ENCODE measurements around the gene OTULIN.

OTULIN gene

DNA sequence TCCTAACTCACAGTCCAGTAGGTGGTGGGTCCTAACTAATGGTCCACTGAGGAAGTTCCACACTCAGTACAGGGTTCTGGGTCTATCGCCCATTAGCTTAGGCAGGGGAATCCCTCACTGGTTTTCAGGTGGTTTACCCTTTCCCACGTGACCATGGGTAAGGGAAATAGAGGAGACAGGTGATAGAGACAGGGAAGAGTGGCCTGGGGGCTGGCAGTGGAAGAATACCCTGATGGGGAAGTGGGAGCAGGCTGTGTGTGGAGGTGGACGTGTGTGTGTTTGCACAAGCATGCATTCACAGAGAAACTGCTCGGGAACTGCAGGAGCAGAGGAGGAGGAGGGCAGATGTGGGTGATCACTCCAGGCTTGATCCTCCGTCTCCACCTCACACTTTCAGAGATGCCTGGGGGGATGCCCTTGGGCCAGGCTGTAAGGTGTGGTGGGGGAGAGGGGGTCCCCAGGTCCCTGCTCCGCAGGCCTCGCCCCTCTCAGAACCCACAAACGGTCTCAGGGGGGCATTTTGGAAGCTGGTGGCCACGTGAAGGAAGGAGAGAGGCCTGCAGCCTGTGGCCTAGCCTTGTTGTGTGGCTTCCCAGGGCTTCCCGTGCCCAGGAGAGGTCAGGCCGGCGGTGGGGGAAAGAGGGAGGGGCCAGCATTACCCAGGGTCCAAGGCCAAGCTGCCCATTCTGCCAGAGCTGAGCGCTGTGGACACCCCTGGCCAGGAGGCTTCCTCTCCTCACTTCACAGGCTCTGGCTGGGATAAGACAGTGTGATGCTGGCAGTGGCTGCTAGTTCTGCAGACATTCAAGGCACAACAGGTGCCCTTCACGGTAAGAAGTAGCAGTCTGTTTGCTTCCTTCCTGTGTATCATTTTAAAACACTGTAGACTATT, 80.0 kb downstream of the OTULIN start:
- no peak for TF ChIP-seq ISL1 (CRISPR knock-in tag; IDR thresholded peaks at IDR 0.05)
- TF ChIP-seq, protein P1, sequence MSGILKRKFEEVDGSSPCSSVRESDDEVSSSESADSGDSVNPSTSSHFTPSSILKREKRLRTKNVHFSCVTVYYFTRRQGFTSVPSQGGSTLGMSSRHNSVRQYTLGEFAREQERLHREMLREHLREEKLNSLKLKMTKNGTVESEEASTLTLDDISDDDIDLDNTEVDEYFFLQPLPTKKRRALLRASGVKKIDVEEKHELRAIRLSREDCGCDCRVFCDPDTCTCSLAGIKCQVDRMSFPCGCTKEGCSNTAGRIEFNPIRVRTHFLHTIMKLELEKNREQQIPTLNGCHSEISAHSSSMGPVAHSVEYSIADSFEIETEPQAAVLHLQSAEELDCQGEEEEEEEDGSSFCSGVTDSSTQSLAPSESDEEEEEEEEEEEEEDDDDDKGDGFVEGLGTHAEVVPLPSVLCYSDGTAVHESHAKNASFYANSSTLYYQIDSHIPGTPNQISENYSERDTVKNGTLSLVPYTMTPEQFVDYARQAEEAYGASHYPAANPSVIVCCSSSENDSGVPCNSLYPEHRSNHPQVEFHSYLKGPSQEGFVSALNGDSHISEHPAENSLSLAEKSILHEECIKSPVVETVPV (CRISPR knock-in tag; IDR thresholded peaks at IDR 0.05): no peak
- TF ChIP-seq ARNTL (CRISPR knock-in tag; IDR thresholded peaks at IDR 0.05; ENCODE audit: borderline replicate concordance, low read depth): no peak
- TF ChIP-seq TCF4 (CRISPR knock-in tag; IDR thresholded peaks at IDR 0.05; ENCODE audit: borderline replicate concordance): no peak
- TF ChIP-seq, protein P2, sequence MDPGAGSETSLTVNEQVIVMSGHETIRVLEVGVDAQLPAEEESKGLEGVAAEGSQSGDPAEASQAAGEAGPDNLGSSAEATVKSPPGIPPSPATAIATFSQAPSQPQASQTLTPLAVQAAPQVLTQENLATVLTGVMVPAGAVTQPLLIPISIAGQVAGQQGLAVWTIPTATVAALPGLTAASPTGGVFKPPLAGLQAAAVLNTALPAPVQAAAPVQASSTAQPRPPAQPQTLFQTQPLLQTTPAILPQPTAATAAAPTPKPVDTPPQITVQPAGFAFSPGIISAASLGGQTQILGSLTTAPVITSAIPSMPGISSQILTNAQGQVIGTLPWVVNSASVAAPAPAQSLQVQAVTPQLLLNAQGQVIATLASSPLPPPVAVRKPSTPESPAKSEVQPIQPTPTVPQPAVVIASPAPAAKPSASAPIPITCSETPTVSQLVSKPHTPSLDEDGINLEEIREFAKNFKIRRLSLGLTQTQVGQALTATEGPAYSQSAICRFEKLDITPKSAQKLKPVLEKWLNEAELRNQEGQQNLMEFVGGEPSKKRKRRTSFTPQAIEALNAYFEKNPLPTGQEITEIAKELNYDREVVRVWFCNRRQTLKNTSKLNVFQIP (CRISPR knock-in tag; IDR thresholded peaks at IDR 0.05; ENCODE audit: borderline replicate concordance, low read depth): no peak
- TF ChIP-seq ZC3H10 (CRISPR knock-in tag; IDR thresholded peaks at IDR 0.05): no peak
- no peak for TF ChIP-seq ZFP3 (CRISPR knock-in tag; IDR thresholded peaks at IDR 0.05)
- TF ChIP-seq, protein P3, sequence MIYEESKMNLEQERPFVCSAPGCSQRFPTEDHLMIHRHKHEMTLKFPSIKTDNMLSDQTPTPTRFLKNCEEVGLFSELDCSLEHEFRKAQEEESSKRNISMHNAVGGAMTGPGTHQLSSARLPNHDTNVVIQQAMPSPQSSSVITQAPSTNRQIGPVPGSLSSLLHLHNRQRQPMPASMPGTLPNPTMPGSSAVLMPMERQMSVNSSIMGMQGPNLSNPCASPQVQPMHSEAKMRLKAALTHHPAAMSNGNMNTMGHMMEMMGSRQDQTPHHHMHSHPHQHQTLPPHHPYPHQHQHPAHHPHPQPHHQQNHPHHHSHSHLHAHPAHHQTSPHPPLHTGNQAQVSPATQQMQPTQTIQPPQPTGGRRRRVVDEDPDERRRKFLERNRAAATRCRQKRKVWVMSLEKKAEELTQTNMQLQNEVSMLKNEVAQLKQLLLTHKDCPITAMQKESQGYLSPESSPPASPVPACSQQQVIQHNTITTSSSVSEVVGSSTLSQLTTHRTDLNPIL (CRISPR knock-in tag; IDR thresholded peaks at IDR 0.05; ENCODE audit: low read depth): no peak
- no peak for TF ChIP-seq TOX (CRISPR knock-in tag; IDR thresholded peaks at IDR 0.05; ENCODE audit: borderline replicate concordance)
- TF ChIP-seq RARB (CRISPR knock-in tag; IDR thresholded peaks at IDR 0.05): no peak
- no peak for TF ChIP-seq SNAI2 (CRISPR knock-in tag; IDR thresholded peaks at IDR 0.05)
- no peak for TF ChIP-seq ZFP30 (CRISPR knock-in tag; IDR thresholded peaks at IDR 0.05)
- TF ChIP-seq ESRRG (CRISPR knock-in tag; IDR thresholded peaks at IDR 0.05): no peak

DNA sequence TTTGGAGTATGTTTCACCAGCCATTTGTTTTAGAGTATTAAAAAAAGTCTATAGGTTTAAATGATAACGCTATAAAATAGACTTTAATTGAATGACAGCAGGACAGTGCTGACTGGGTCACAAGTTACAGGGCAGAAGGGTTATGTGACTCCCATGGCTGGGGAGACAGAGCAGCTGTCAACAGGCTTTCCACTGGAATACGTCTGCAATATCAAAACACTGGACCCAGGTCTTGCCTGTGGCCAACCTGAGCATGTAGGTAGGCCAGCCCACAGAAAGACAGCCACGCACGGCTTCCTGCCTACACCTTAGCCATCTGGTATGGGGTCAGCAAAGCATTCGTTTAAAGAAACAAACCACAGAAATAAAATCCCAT, 80.7 kb downstream of the OTULIN start:
- no peak for TF ChIP-seq TOX (CRISPR knock-in tag; IDR thresholded peaks at IDR 0.05; ENCODE audit: borderline replicate concordance)
- TF ChIP-seq SNAI2 (CRISPR knock-in tag; IDR thresholded peaks at IDR 0.05): no peak
- TF ChIP-seq, protein P4, sequence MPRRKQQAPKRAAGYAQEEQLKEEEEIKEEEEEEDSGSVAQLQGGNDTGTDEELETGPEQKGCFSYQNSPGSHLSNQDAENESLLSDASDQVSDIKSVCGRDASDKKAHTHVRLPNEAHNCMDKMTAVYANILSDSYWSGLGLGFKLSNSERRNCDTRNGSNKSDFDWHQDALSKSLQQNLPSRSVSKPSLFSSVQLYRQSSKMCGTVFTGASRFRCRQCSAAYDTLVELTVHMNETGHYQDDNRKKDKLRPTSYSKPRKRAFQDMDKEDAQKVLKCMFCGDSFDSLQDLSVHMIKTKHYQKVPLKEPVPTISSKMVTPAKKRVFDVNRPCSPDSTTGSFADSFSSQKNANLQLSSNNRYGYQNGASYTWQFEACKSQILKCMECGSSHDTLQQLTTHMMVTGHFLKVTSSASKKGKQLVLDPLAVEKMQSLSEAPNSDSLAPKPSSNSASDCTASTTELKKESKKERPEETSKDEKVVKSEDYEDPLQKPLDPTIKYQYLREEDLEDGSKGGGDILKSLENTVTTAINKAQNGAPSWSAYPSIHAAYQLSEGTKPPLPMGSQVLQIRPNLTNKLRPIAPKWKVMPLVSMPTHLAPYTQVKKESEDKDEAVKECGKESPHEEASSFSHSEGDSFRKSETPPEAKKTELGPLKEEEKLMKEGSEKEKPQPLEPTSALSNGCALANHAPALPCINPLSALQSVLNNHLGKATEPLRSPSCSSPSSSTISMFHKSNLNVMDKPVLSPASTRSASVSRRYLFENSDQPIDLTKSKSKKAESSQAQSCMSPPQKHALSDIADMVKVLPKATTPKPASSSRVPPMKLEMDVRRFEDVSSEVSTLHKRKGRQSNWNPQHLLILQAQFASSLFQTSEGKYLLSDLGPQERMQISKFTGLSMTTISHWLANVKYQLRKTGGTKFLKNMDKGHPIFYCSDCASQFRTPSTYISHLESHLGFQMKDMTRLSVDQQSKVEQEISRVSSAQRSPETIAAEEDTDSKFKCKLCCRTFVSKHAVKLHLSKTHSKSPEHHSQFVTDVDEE (CRISPR knock-in tag; IDR thresholded peaks at IDR 0.05): no peak
- TF ChIP-seq ZFP30 (CRISPR knock-in tag; IDR thresholded peaks at IDR 0.05): no peak
- TF ChIP-seq ESRRG (CRISPR knock-in tag; IDR thresholded peaks at IDR 0.05): no peak
- no peak for TF ChIP-seq ARNTL (CRISPR knock-in tag; IDR thresholded peaks at IDR 0.05; ENCODE audit: borderline replicate concordance, low read depth)
- no peak for TF ChIP-seq RARB (CRISPR knock-in tag; IDR thresholded peaks at IDR 0.05)
- no peak for TF ChIP-seq TCF4 (CRISPR knock-in tag; IDR thresholded peaks at IDR 0.05; ENCODE audit: borderline replicate concordance)
- TF ChIP-seq, protein P2 (CRISPR knock-in tag; IDR thresholded peaks at IDR 0.05; ENCODE audit: borderline replicate concordance, low read depth): no peak
- no peak for TF ChIP-seq ZNF70 (CRISPR knock-in tag; IDR thresholded peaks at IDR 0.05)
- no peak for TF ChIP-seq BACH2 (CRISPR knock-in tag; IDR thresholded peaks at IDR 0.05; ENCODE audit: borderline replicate concordance)
- TF ChIP-seq CSDC2 (CRISPR knock-in tag; IDR thresholded peaks at IDR 0.05): no peak
- no peak for TF ChIP-seq ZC3H10 (CRISPR knock-in tag; IDR thresholded peaks at IDR 0.05)
- TF ChIP-seq, protein P1 (CRISPR knock-in tag; IDR thresholded peaks at IDR 0.05): no peak
- ATAC-seq: no peak

More for the DNA sequence above, 80.0 kb downstream of the OTULIN start:
- ATAC-seq: no peak

Data from SK-N-SH treated with all-trans-retinoic acid at 6 μM for 48 hours (cell line).